Effector CD4-positive, alpha-beta T cell (primary cell): Measurements from ENCODE around the gene GOLT1A. TPM values are rescaled to one million over a fixed set of nuclear protein-coding genes. Genes with fewer than 3 reads are reported as not detected.

Source experiments
- DNase-seq: peaks from one replicate; pipeline ENCODE4 v3.0.0-alpha.2; 2020
- total RNA-seq: gene quantifications from one replicate; lab custom pipeline; 2026; lab: John Stamatoyannopoulos, UW

Gene GOLT1A, protein sequence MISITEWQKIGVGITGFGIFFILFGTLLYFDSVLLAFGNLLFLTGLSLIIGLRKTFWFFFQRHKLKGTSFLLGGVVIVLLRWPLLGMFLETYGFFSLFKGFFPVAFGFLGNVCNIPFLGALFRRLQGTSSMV
- total RNA-seq, result not detected

DNA sequence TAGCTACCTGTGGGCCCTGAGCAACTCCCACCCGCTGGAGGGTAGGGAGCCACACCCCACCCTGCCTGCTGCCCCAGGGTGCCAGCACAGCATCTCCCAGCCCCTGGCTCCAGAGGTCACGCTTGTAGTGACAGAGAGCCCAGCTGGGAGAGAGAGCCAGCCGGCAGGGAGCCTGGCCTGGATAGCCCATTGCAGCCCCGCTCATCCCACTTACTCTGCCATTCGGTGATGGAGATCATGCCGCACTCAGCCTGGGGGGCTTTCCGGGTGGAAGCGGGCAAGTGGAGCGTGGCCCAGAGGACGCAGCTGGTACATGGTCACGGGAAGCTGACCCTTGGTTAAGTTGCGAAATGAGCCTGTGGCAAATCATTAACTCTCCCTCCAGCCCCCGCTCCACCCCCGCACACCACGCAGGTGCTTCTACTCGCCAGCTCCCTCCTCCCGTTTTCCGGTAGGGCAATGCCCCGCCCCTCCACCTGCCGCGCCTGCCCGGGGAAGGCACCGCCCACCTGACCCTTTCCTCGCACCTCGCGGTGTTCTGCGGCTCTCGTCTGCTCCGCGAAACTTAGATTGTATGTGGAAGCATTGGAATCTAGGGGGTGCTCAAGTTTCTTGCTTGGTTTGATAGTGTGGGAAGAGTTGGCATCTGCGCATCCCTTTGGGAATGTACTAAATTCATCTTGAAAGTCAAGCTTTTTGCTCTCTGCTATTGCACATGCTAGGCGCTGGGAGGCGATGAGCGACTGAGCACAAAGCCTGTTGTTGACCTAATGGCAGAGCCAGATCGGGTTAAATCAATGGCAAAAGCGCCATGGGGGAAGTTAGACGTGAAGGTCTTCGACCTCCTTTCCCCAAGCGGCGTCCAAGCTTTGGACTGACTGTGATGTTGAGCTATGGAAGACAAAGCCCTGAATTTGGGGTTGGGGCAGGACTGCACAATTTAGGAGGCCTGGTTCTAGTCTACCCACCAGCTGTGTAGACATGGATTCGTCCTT lies at the start of gene GOLT1A:
GOLT1A (minus strand) TSS at position 321 of the 995 bp plus-strand sequence; CDS start at position 239, 82 bp downstream.
- DNase-seq, result no peak

DNA sequence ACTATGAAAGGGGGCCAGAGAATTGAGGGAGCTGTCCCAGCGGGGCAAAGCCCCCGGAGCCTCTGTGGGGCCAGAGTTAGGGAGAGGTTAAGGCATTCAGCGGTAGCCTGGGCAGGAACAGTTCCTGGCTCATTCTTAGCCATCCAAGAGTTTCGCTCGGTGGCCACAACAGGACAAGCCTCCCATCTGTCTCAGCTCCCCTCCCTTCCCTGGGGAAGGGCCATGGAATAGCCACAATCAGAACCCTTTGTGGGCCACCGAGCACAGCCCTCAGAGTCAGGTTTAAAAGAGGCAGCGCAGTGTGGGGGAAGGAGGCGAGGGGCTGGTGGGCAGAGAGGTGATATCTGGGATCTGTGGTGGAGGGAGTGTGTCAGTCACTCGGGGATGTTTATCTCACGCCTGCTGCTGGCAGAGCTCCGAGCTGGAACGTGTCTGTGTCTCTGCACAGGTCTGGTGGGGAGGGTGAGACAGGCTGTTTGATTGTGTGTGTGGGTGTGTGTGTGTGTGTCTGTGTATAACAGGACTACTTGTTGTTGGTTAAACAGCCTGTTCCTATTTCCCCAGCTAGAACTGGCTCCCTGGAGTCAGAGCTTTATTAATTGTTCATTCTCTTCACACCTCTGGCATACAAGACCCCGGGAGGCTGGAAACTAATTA lies 49.6 kb upstream of the GOLT1A start:
- no peak for DNase-seq

DNA sequence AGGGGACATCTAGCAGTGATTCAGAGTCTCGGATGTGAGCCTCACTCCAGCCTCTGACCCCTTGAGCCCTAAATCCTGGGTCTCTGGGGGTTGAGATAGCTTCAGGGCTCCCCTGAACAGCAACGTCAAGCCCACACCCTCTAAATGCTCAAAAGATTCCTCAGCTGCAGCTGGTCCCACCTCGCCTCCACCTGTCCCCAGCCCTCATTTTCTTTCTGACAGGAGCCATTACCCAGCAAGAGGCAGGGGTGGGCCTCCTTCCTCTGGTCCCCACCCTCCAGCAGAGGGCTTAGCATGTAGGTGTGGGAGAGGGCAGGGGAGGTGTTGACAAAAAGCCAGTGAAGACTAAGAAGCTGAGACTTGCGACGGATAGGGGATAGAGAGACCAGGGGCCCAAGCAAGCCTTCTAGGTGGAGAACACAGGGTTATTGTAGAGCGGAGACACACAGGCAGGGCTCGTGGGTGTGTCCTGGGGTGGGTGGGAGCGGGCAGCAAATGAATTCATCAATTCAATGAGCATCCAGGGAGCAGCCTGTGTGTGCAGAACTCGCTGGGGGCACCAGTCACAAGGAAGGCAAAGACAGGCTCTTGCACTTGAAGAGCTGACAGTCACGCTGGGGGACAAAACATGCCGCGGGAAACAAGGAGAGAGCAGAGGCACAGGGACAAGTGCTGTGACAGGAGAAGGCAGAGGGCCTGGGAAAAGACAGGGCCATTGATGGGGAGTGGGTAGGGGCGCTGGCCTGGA lies 48.9 kb upstream of the GOLT1A start:
- no peak for DNase-seq

DNA sequence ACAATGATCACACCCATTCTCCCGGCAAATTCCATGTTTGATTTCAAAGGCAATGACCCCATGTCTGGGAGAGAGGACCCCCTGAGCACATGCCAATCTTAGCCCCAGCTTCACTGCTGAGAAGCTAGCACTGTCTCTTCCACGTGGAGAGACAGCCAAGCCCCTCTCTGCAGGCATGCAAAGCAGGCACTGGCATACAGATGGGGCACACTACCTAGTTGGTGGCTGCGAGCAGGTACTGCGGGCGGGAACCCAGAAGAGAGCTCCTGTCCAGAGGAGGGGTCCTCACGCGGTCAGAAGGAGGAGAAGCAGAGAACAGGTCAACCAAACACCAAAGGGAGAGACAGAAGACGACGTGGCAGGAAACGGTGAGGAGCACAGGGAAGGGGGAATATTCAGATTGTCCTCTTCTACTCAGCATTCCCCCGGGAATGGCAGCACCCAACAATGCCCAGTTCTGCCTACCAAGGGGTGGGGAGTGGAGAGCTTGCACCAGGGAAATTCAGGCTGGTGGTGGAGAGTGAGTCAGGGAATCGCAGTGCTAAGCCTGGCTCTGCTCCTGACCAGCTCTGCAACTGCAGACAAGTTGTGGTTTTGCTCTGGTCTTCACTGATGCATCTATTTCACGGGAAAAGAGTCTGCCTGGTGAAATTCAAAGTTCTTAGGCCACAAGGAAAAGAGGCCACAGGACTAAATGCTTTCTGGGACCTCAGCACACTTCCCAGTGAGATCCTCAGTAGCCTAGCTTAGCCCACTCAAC lies 48.1 kb upstream of the GOLT1A start:
- DNase-seq, result no peak

DNA sequence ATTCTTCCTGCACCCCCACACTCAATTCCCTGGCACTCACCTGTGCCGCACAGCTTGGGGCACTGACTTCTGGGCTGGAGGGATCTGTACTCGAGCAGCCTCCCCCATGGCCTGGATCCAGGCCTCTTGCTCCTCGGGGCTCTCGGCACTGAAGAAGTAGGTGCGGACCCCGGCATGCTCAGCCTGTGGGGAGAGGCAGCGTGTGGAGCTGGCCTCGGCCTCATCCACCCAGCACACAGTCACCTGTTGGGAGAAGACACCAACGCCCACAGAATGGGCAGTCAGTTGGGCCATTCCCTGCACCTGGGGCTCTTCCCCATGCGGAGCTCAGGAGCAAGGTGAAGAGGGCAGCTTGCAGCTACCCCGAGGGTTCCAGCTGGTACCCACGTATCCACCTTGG lies 47.5 kb upstream of the GOLT1A start:
- no peak for DNase-seq

DNA sequence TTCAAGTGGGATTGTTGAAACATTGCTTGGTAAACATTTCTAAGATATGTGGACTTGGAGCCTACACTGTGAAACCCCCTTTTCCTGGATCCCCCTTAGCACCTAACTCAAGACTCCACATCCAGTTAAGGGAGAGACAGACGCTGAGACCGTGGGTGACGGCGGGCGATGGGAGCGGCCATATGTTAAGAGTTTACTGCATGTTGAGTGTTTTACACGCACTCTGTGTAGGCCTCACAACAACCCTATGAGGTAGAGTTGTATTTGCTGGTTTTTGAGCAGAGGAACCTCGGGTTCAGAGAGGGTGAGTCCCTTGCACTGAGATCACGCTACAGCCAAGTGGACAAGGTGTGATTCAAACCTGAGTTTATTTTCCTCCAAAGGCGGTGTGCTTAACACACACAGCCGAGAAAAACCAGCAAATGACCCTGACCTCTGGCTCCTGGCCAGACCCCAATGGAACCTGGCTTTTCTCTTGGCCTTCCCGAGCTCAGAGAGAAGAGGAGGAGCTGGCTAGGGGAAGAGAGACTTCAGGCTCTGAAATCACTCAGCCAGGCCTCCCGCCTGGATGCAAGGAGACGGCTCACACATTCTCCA lies 46.9 kb upstream of the GOLT1A start:
- no peak for DNase-seq

DNA sequence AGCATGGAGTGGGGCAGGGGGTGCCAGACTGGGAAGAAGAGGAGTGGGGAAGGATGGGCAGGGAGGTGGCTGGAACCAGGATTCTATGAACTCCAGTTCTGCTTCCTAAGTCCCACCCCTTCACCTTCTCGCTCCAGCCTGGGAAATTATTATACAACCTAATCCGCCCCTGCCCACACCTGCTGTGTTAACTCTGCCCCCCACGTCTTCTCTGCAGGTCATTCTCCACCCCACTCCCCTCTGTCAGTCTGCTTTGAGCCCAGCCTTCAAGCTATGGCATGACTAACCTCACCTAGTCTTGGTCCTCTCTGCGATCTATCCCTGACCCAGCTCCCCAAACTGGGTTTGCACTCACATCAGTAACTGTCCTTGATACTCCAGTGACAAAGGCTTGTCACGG lies 46.0 kb upstream of the GOLT1A start:
- no peak for DNase-seq

DNA sequence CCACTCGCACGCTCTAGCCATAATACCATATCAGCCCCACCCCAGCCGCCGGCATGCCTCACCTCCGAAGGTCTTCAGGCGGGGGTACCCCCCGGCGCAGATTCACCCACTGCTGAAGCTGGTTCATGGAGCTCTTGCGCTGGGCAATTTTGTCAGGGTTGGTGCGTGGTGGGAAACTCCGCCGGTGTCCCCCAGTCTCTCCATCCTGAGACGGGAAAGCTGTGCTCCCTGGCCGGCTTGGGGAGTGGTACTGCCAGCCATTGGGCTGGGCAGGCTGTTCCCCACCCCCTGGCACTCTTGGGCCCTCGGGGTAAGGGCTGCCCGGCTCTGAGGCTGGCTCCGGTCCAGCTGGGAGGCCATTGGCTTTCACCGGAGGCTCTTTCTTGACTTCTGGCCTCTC lies 45.4 kb upstream of the GOLT1A start:
- DNase-seq, result no peak

DNA sequence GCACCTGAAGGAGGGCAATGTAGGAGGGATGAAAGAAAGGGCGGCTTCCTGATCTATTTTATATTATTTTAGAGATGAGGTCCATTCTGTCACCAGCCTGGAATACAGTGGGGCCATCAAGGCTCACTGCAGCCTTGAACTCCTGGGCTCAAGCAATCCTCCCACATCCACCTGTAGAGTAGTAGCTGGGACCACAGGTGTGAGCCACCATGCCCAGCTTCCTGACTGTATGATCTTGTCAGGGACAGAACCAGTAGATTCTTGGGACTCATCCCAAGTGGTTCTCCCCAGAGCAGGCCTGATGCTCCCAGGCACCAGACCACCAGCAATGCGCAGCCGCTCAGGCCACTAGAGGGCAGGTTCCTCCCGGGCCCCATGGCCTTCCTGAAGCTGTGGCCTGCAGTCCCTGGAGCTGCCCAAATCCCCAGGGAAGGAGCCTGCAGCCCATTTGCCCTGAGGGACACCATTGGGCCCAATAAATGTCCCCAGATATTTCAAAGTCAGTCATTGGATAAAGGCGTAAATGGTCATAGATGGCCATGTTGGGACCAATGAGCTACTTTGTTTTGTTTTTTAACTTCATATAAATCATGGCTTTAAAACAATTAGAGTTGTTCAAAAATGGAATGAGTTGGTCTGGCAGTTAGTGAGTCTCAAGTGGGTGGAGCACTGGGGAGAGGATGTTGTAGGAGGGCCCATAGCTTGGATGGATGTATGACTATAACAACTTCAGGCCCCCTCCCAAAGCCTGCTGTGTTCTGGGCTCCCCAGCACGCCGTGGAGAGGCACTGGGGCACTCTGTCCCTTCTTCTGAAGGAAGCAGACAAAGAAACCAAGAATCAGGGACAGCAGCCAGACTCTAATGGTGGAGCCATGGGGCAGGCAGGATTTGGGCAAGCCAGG lies 44.7 kb upstream of the GOLT1A start:
- no peak for DNase-seq

DNA sequence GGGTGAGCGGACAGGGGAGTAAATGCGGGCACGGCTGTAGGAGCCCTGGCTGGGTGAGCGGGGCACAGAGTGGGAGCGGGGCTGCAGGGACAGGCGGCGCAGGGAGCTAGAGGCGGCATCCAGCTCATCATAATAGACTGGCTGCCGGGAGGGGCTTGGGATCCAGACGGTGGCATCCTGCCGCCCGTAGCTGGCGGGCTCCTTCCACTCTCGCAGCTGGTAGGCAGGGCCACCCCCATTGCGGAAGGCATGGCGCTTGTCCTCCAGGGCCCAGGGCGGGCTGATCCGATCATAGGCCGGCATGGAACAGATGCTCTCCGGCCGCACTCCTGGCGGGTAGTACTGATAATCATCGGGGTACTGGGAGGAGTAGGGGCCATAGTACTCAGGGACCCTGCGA lies 43.7 kb upstream of the GOLT1A start:
- no peak for DNase-seq

DNA sequence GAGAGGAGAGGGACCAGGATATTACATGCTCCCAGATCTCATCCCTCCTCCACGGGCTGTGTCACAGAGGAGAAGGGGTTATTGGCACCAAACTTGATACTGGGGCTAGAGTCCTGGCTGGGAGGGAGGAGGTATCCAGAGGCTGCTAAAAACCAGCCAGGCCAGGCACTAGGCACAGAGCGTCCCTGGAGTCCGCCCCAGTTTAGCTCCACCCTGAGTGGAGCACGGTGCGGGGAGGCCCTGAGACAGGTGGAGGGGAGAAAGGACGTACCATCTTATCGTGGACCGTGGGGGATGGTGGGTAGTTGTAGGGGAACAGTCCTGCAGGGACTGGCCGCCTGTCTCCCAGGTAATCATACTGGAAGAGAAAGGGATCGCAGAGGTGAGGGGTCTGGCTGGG lies 42.7 kb upstream of the GOLT1A start:
- DNase-seq, result no peak

DNA sequence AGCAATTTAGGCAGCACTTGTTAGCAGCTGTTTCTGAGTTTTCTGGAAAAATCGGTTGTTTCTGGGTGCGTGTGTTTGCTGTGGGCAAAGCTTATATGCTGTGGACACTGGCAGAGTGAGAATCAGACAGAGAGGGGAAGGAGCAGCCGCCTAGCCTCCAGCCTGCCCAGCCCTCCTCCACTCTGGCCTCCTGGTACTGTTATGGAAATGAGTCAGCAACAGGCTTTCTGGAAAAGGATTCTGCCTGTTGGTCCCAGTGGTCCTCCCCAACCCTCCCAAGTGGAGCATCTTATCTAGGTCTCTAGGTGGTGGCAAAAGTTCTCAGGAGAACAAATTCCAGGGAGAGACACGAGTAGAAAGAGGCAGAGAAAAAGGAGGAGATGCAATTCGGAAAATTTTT lies 42.2 kb upstream of the GOLT1A start:
- DNase-seq, result no peak

DNA sequence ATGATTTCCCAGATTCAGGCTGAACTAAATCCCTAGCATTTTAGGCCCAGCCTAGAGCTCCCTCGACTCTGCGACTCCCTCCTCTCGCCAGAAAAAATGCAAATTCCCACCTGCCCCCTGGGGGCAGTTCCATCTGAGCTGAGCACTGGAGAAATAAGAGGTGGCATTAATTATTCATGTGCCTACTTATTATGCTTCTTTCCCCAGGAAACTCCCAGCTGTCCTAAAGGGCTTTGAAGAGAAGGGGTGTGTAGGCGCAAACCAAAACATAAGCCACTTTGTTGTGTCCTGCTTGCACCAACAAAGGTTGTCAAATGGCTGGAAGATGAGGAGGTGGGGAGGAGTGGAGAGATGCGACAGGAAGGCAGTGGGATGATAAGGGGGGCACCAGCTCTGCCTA lies 41.4 kb upstream of the GOLT1A start:
- no peak for DNase-seq

DNA sequence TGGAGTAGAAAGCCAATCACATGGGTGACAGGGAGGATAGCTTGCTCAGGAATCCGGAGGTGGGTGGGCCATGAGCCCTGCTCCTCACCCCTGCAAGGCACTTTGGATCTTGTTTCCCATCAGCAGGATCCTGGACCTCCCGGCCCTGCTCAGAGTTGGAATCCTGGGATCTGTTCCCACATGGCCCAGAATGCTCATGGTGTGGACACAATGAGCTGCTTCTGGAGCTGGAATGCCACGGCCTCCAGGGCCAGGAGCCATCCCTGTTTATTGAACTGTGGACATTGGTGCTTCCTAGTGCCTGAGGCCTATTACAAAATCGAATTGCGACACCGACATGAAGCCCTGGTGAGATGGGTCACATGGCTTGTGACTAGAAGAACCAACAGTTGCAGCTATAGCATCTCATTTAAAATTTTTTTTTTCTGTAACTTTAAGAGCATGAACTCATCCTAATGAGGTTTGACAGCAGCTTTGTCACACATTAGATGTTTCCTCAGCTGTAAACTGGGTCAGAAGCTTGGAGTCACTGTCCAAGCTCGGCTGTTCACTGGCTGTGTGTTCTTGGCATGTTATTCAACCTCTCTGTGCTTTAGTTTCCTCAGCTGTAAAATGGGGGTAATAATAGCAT lies 40.4 kb upstream of the GOLT1A start:
- DNase-seq, result no peak

DNA sequence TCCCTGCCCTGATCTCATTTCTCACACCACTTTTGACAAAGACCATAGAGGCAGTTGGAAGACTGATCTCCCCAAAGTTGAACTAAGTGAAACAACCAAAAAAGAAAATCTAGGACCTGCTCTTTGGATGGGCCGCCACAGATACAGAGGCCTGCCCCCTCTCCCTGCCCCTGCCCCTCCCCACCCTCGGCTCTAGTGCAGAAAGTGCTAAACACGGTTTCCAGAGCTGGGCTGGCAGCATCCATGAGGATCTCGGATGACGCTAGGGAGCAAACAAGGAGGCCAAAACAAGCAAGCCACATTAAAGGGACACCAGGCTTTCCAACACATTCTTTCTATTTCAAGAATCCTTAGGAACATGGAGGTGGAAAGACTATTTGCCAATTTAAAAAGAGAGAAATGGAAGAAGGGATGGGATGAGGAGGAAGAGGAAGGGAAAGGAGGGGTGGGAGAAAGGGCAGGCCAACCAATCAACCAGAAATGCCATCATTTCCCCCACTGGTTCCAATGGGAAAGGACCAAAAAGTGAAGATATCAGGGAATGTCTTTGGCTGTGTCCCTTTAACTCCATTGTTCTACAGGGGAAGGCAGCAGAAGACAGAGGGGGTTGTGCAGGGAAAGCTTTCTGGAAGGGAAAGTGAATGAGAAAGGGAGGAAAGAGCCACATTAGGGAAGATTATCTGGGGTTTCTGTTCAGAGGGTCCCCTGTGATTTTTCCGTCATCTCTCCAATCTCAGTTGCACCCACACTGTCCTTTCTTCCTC lies 38.3 kb upstream of the GOLT1A start:
- DNase-seq, result no peak

DNA sequence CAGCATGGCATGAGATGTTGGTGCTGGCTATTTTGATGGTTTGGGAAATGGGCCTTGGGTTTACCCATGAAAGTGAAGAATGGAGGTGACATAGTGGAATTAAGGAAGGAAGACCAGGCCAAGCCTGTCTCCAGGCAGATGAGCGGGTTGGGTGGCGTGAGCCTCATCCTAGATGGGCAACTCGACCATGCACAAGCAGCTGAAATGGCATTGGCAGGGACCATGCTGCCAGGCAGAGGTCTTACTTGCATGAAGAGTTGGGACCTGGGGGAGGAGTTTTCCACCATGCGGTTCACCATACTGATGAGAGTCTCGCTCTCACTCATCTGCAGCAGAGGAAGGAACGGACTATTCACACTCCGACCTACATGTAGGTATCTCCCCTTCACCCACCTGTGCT lies 37.5 kb upstream of the GOLT1A start:
- DNase-seq, result no peak

DNA sequence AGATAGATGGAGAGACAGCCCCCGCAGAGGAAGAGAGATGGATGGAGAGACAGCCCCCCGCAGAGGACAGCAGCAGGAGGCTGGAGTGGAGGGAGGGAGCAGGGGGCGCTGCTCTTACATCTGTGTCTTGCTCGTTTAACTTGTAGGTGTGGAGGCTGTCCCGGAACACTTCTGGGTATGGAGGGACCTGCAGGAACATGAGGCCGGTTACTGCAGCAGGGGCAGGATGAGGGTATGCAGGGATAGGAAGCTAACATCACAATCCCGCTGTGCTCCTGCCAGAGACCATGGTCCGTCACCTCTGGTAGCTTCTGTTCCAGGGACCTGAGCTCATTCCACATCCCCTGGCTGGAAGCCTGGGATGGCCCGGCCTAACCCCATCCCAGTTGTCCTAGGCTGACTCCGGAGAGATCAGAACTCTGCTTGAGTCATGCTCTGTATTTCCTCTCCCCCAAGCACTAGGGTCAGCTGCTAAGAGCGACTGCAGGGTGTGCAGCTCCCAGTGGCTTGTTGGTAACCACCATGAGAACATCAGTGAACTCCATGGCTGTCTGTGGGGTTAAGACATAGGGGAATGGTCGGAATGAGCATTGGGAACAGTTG lies 36.7 kb upstream of the GOLT1A start:
- no peak for DNase-seq

DNA sequence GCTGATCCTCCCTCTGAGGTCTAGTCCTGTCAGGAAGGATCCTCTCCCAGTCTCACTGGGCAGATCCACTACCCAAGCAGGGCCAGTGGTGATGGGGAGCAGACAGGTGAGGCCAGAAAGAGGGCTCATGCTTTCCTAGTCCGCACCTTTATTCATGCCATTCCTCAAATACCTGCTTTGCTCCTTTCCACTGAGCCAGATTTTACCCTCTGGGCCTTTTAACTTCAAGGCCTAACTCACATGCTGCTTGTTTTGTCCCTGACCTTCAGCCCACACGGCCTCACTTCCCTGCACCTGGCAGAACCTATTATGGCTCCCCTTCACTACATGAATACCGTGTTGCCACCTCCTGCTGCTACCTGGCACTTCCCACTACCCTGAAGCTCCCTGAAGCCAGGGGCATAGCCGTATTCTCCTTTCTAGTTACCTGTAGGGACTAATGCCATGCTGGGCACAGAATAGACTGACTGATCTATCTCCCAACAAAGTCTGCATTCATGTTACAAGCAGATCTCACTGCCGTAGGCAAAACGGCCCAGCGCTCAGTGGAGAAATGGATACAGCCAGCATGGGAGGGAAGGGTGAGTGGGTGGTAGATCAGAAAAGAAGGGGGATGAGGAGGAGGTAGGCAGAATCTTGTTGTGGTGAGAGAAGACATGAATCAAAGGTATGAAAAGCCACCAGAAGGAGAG lies 36.1 kb upstream of the GOLT1A start:
- no peak for DNase-seq
